Fibroblast of skin of abdomen (primary cell): ENCODE measurements around the gene ZFP3.
"Not testable (repeated sequence)": the region's sequence is repeated elsewhere in the genome, so short reads cannot be mapped to it uniquely, and the experiment has no call there.

Source experiments
- DNase-seq: peaks from one replicate; pipeline ENCODE4 v3.0.0-alpha.2; 2013

The ZFP3 gene

DNA sequence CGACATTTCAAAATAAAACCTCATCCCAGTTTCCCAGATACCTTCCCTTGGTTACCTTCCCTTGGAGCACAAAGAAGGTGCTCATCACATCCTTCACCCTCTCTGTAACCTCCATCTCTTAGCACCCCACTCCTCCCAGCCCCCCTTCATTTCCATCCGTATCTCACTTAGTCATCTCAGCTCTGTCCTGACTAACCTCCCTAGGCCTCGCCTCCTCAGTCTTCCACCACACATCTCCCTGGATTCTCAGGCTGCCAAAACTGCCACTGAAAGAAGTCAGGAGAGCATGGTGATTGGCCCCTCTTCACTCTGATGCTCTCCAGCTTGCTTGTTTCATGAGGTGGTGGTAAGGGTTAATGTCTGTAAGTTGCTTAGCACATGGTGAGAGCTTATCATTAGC, 2.3 kb downstream of the ZFP3 start:
- no peak for DNase-seq

DNA sequence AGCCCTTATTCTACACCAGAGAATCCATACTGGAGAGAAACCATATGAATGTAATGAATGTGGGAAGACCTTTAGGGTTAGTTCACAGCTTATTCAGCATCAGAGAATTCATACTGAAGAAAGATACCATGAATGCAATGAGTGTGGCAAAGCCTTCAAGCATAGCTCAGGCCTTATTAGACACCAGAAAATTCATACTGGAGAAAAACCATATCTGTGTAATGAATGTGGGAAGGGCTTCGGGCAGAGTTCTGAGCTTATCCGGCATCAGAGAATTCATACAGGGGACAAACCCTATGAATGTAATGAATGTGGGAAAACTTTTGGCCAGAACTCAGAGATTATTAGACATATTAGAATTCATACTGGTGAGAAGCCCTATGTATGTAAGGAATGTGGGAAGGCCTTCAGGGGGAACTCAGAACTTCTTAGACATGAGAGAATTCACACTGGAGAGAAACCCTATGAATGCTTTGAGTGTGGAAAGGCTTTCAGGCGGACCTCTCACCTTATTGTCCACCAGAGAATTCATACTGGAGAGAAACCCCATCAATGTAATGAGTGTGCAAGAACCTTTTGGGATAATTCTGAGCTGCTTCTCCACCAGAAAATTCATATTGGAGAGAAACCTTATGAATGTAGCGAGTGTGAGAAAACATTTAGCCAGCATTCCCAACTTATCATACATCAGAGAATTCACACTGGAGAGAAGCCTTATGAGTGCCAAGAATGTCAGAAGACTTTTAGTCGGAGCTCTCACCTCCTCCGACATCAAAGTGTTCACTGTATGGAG, 14.1 kb downstream of the ZFP3 start:
- DNase-seq, result no peak

GRCh38 chr17:5096731-5097100, 18.4 kb downstream of the ZFP3 start:
- no peak for DNase-seq

- DNase-seq, result no peak
These were observed 19.0 kb downstream of the ZFP3 start for GRCh38 chr17:5097101-5097834.

DNA sequence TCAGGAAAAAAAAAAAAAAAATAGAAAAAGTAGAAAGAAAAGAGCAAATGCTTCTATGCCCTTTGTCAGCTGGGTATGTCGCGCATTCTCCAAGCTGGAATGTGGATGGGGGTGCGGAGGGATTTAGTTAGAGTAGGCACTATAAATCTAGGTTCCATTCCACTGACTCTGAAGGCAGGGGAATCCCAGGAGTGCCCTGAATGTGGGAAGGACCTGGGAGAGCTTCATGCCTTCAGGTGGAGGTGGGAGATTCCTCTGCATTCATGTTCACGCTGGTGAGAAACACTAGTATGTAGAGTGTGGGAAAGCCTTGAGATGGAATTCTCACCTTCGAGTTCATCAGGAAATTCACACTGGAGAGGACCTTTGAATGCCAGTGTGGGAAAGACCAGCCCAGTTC, 21.0 kb downstream of the ZFP3 start:
- no peak for DNase-seq

- no peak for DNase-seq
These were observed 22.6 kb downstream of the ZFP3 start for GRCh38 chr17:5100832-5101231.

- no peak for DNase-seq
These were observed 32.5 kb downstream of the ZFP3 start for GRCh38 chr17:5110816-5111215.

GRCh38 chr17:5111402-5112204, 33.3 kb downstream of the ZFP3 start, which contains the start of gene ZNF232:
Gene ZNF232, minus strand, starts transcription at chr17:5111878. Its CDS starts 56 bp downstream, at chr17:5111822.
- DNase-seq, result peak; percentile 92

- DNase-seq, result no peak
These were observed 37.7 kb downstream of the ZFP3 start, which contains the start of gene USP6 for GRCh38 chr17:5115673-5116651. Gene USP6, plus strand, starts transcription at chr17:5116032. Its CDS starts 14,336 bp downstream, at chr17:5130368.

- DNase-seq, result no peak
These were observed 40.0 kb downstream of the ZFP3 start for GRCh38 chr17:5118219-5118618.

DNA sequence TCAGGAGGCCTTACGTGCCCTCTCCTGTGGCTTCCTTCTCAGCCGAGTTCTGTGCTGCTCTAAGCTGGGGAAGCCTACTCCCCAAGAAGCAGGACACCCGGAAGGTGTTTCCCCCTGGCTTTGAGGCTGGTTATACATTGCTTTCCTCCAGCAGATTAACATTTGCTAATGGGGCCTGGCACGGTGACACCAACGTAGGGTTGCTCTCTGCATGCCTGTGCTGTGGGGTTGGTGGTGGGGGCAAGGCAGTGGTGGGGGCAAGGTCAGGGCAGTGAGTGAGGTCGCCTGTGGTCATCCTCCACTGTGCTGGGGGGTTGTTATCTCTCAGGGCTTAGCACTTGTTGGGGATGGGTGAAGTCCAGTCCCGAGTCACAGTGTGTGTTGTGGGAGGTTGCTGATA, 41.8 kb downstream of the ZFP3 start:
- no peak for DNase-seq

- not testable (repeated sequence) for DNase-seq
These were observed 42.3 kb downstream of the ZFP3 start for GRCh38 chr17:5120436-5121185.

- no peak for DNase-seq
These were observed 43.0 kb downstream of the ZFP3 start for GRCh38 chr17:5121186-5121841.

GRCh38 chr17:5122056-5122455, 43.8 kb downstream of the ZFP3 start:
- DNase-seq, result not testable (repeated sequence)

DNA sequence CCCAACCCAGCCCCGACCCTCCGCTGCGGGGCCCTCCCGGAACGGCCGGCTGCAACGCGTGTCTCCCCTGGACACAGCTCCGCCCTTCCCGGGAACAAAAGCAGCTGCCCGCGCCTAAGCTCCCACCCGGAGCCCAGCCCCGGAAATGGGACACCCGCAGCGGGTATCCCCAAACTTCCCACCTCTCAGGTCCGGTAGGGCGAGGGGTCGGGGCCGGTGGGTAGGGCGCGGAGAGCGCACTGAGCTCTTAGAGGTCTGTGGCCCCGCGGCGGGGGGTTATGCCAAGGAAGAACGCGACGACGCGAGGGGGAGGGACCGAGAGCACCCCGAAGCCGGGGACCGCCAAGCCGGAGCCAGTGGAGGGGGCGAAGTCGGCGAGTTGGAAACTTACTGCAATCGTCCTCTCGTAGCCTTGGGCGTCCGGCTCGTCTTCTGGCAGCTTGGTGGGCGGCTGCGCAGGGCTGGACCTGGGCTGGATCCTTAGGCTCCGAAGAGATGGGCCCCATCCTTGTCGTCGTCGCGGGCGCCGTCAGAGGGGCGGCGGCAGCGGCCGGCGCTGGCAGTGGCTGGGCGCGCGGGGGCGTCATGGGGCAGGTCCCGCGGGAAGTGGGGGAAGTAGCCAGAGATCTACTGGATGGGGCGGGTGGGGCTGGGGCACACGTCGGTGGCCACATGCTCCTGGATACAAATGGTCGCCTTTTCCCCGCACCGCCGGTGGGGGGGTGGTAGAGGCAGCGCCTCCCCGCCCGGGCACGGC, 44.5 kb downstream of the ZFP3 start:
- DNase-seq, result peak; percentile 4

- no peak for DNase-seq
These were observed 45.3 kb downstream of the ZFP3 start for GRCh38 chr17:5123343-5124124.

DNA sequence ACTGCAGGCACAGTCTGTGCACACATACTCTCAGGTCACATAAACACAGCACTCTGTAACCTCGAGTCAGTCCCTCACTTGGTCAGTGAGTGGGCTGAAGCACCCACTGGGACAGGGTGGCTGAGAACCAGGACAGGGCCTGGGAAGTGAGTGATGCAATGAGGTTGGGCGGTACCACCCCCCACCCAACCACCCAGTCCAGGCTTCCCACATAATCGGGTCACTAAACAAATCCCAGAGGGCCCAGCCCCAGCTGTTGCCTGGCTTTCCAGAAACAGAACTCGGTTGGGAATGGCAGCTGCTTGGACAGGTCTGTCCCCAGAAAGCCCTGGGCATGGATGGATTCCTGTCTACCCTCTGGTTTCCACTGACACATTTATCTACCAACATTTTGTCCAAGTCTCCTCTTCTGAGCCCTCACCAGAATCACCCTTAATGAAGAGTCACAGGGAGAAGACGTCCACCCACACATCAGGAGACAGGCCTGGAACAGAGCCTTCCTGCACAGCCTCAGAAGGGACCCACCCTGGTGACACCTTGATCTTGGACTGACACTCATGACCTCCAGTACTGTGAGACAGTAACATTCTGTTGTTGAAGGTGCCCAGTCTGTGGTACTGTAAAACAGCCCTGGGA, 46.0 kb downstream of the ZFP3 start:
- DNase-seq, result not testable (repeated sequence)

DNA sequence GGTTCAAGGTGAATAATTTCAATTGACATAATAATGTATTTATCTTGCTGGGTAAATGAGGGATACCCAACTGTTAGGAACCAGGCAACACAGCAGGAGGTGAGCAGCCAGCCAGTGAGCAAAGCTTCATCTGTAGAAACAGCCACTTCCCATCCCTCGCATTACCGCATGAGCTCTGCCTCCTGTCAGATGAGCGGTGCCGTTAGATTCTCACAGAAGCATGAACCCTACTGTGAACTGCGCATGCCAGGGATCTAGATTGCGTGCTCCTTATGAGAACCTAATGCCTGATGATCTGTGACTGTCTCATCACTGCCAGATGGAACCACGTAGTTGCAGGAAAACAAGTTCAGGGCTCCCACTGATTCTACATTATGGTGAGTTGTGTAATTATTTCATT, 46.6 kb downstream of the ZFP3 start:
- not testable (repeated sequence) for DNase-seq
